HG03280 (cell line): ENCODE measurements around the gene NKAPL.
A peak's percentile ranks its signal among the peaks of the same experiment; 100 is the strongest.
"Not testable (repeated sequence)": the region's sequence is repeated elsewhere in the genome, so short reads cannot be mapped to it uniquely, and the experiment has no call there.

Experiments used
- ATAC-seq: cut with Tn5 transposase; IDR thresholded peaks from one replicate; pipeline ENCODE4 v1.9.1; 2021; ENCODE audit warnings: mild to moderate bottlenecking, moderate library complexity; ENCODE audit not compliant: unreplicated experiment

The NKAPL gene

DNA sequence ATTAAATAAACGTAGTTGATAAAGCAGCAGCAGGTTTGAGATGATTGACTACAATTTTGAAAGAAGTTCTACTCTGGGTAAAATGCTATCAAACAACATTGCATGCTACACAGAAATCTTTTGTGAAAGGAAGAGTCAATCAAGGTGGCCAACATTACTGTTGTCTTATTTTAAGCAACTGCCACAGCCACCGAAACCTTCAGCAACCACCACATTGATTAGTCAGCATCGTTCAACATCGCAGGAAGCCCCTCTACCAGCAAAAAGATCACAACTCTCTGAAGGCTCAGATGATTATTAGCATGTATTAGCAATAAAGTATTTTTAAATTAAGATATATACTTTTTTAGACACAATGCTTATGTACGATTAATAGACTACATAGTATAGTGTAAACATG, 36.2 kb downstream of the NKAPL start:
- ATAC-seq, result no peak

DNA sequence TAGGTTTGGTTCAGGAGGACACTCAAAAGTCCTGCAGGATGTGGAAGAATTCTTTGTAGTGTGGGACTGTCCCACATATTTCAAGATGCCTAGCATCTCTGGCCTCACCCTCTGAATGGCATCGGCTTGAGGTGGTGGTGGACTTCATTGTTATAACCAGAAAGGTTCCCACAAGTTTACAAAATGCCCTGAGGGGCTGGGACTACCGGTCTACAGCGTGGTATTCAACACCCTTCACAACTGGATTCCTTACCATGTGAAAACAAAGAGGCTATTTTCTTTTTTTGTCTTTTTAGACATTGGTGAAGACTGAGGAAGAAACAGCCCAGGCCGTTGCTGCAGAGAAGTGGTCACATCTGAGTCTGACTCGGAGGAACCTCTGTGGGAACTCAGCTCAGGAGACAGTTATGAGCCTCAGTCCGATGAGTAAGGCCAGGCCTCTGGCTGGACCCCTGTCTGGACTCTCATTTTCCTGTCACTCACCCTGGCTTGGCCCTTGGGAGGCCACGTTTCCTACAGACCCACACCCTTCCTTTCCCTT, 37.5 kb downstream of the NKAPL start:
- ATAC-seq, result no peak

DNA sequence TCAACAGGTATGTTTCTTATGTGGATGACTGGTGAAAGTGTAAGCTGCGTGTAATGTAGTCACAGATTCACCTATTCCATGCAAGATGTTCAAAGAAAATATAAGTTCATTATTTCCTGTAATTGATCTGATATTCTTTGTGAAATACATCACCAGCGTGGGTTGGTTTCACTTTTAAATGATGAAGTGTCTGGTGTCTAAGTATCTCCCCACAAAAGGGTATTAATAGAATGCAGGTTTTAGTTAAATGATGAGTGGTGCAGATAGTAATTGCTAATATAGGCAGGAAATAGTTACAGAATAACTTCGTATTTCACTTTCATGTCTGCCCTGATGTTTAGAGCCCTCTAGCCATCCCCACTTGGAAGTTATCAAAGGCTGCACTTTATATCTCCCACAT, 44.5 kb downstream of the NKAPL start:
- ATAC-seq, result peak; percentile 55

DNA sequence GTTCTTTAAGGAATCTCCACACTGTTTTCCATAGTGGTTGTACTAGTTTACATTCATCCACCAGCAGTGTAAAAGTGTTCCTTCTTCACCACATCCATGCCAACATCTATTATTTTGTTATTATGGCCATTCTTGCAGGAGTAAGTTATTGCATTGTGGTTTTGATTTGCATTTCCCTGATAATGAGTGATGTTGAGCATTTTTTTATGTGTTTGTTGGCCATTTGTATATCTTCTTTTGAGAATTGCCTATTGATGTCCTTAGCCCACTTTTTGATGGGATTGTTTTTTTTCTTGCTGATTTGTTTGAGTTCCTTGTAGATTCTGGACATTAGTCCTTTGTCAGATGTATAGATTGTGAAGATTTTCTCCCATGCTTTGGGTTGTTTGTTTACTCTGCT, 47.3 kb downstream of the NKAPL start:
- not testable (repeated sequence) for ATAC-seq
